Activated CD4-positive, alpha-beta T cell treated with anti-CD3 and anti-CD28 coated beads, Interleukin-2, amount 50 U/mL, for 1 hour (primary cell): ENCODE data around the gene APOBEC3B.
"Not testable (repeated sequence)": the region's sequence is repeated elsewhere in the genome, so short reads cannot be mapped to it uniquely, and the experiment has no call there.

Source experiments
- DNase-seq: peaks from one replicate; pipeline ENCODE4 v3.0.0-alpha.2; 2020

Gene APOBEC3B

GRCh38 chr22:39008271-39008850, 26.2 kb downstream of the APOBEC3B start:
- DNase-seq: not testable (repeated sequence)

GRCh38 chr22:39010946-39011345, 28.8 kb downstream of the APOBEC3B start:
- DNase-seq: no peak

- no peak for DNase-seq
Measured at GRCh38 chr22:39012533-39013511, 30.7 kb downstream of the APOBEC3B start.

GRCh38 chr22:39013561-39013941, 31.4 kb downstream of the APOBEC3B start:
- DNase-seq: not testable (repeated sequence)

GRCh38 chr22:39013942-39014722, 32.0 kb downstream of the APOBEC3B start, which contains the start of gene APOBEC3C:
Gene APOBEC3C (plus strand): TSS chr22:39014257. CDS start chr22:39014363, 106 bp downstream.
- peak; percentile 58 for DNase-seq

- DNase-seq: not testable (repeated sequence)
Measured at GRCh38 chr22:39014723-39015121, 32.6 kb downstream of the APOBEC3B start.

- no peak for DNase-seq
Measured at GRCh38 chr22:39016592-39016991, 34.4 kb downstream of the APOBEC3B start.

GRCh38 chr22:39017596-39018365, 35.6 kb downstream of the APOBEC3B start:
- no peak for DNase-seq

GRCh38 chr22:39020021-39020651, 38.0 kb downstream of the APOBEC3B start:
- not testable (repeated sequence) for DNase-seq

- no peak for DNase-seq
Measured at GRCh38 chr22:39021552-39022250, 39.6 kb downstream of the APOBEC3B start.

- no peak for DNase-seq
Measured at GRCh38 chr22:39024519-39025308, 42.6 kb downstream of the APOBEC3B start.

GRCh38 chr22:39026509-39027150, 44.5 kb downstream of the APOBEC3B start:
- DNase-seq: no peak

- no peak for DNase-seq
Measured at GRCh38 chr22:39027717-39028116, 45.6 kb downstream of the APOBEC3B start.

- no peak for DNase-seq
Measured at GRCh38 chr22:39028281-39028680, 46.1 kb downstream of the APOBEC3B start.

GRCh38 chr22:39029227-39029626, 47.1 kb downstream of the APOBEC3B start:
- DNase-seq: no peak

GRCh38 chr22:39030705-39031104, 48.6 kb downstream of the APOBEC3B start:
- no peak for DNase-seq

- DNase-seq: not testable (repeated sequence)
Measured at GRCh38 chr22:39031434-39032295, 49.5 kb downstream of the APOBEC3B start.

GRCh38 chr22:39037071-39037470, 54.9 kb downstream of the APOBEC3B start:
- not testable (repeated sequence) for DNase-seq
